IMR-90 (cell line): Measurements from ENCODE around the gene CEP170B. TPM values are rescaled to one million over a fixed set of nuclear protein-coding genes. Genes with fewer than 3 reads are reported as not detected.

Source experiments
- ATAC-seq: fragments of 200-7000 bp; cut with Tn5 transposase; 2 replicates; pipeline ENCODE4 v1.9.1; 2020; ENCODE audit warnings: low read depth, mild to moderate bottlenecking, moderate library complexity
- BruUV-seq: library from RNA; stranded (reverse); fragments of 400-500 nt; replicated peaks from 2 replicates; lab custom pipeline; 2021; lab: Mats Ljungman, UMichigan
- CTCF ChIA-PET: fragments of 300-600 bp; formaldehyde crosslinking; extraction: SDS; loops from one replicate; lab custom pipeline; 2021; ENCODE audit warnings: antibody characterized with exemption; lab: Yijun Ruan, JAX
- POLR2A ChIA-PET: fragments of 300-600 bp; sonication (Branson Sonifier 250); formaldehyde crosslinking; loops from one replicate; lab custom pipeline; 2022; ENCODE audit warnings: antibody characterized with exemption; ENCODE audit not compliant: unreplicated experiment; lab: Charles Lee
- DNase-seq: peaks from one replicate; pipeline ENCODE4 v3.0.0; 2013
- H2AFZ ChIP-seq: replicated peaks from 2 replicates; pipeline ENCODE3; 2013; ENCODE audit warnings: low read length, mild to moderate bottlenecking; ENCODE audit not compliant: poor library complexity
- H2AK5ac ChIP-seq: 2 replicates; pipeline ENCODE4 v1.6.1; 2013; ENCODE audit warnings: low read depth, low read length, inconsistent platforms
- H2AK9ac ChIP-seq: replicated peaks from 2 replicates; pipeline ENCODE3; 2013; ENCODE audit warnings: mild to moderate bottlenecking, low read depth, low read length, moderate library complexity; ENCODE audit not compliant: poor library complexity
- H2BK120ac ChIP-seq: 2 replicates; pipeline ENCODE4 v1.6.1; 2013; ENCODE audit warnings: low read depth, low read length, inconsistent platforms
- H2BK15ac ChIP-seq: 3 replicates; pipeline ENCODE4 v1.6.1; 2013; ENCODE audit warnings: low read depth, low read length, inconsistent platforms
- H2BK20ac ChIP-seq: 2 replicates; pipeline ENCODE4 v1.6.1; 2013; ENCODE audit warnings: low read depth, mild to moderate bottlenecking, inconsistent platforms, low read length, moderate library complexity
- H2BK5ac ChIP-seq: 2 replicates; pipeline ENCODE4 v1.6.1; 2013; ENCODE audit warnings: mild to moderate bottlenecking, low read depth, low read length, inconsistent platforms; ENCODE audit not compliant: poor library complexity, severe bottlenecking
- H3K14ac ChIP-seq: replicated peaks from 2 replicates; pipeline ENCODE4 v1.6.1; 2013; ENCODE audit warnings: low read depth, low read length, inconsistent platforms
- H3K18ac ChIP-seq: 2 replicates; pipeline ENCODE4 v1.6.1; 2013; ENCODE audit warnings: low read depth, low read length, control low read depth
- H3K23ac ChIP-seq: 2 replicates; pipeline ENCODE4 v1.6.1; 2013; ENCODE audit warnings: low read depth, low read length, inconsistent platforms
- H3K27ac ChIP-seq: 2 replicates; pipeline ENCODE4 v1.5.1; 2013; ENCODE audit warnings: mild to moderate bottlenecking, control low read depth, low read length; ENCODE audit not compliant: insufficient read depth
- H3K27me3 ChIP-seq: 2 replicates; pipeline ENCODE4 v1.6.1; 2013; ENCODE audit warnings: low read length; ENCODE audit not compliant: control insufficient read depth, insufficient read depth
- H3K36me3 ChIP-seq: 2 replicates; pipeline ENCODE4 v1.6.1; 2013; ENCODE audit warnings: low read length, mixed read lengths; ENCODE audit not compliant: control insufficient read depth, insufficient read depth
- H3K4ac ChIP-seq: 2 replicates; pipeline ENCODE4 v1.6.1; 2013; ENCODE audit warnings: low read depth, low read length, inconsistent platforms
- H3K4me1 ChIP-seq: 2 replicates; pipeline ENCODE4 v1.6.1; 2013; ENCODE audit warnings: low read length, mixed read lengths; ENCODE audit not compliant: control insufficient read depth, insufficient read depth
- H3K4me2 ChIP-seq: 2 replicates; pipeline ENCODE4 v1.6.1; 2013; ENCODE audit warnings: low read depth, mild to moderate bottlenecking, control low read depth, low read length, moderate library complexity
- H3K4me3 ChIP-seq: 2 replicates; pipeline ENCODE4 v1.5.1; 2013; ENCODE audit warnings: low read depth, mild to moderate bottlenecking, control low read depth, low read length, moderate library complexity; ENCODE audit not compliant: insufficient read depth
- H3K56ac ChIP-seq: 2 replicates; pipeline ENCODE4 v1.6.1; 2013; ENCODE audit warnings: low read length, inconsistent platforms; ENCODE audit not compliant: insufficient read depth; ENCODE audit errors: extremely low read depth
- H3K79me1 ChIP-seq, 2 experiments: 2 replicates each; pipeline ENCODE4 v1.6.1; 2013; ENCODE audit warnings: low read length in 2 of 2, inconsistent platforms in 1 of 2, low read depth in 1 of 2
- H3K9ac ChIP-seq: 2 replicates; pipeline ENCODE4 v1.6.1; 2013; ENCODE audit warnings: low read depth, low read length, control low read depth
- H3K9me1 ChIP-seq: 2 replicates; pipeline ENCODE4 v1.6.1; 2013; ENCODE audit warnings: low read length, inconsistent platforms; ENCODE audit not compliant: insufficient read depth
- H3K9me3 ChIP-seq: 2 replicates; pipeline ENCODE4 v1.6.1; 2013; ENCODE audit warnings: low read length; ENCODE audit not compliant: control insufficient read depth, insufficient read depth
- H4K20me1 ChIP-seq: 2 replicates; pipeline ENCODE4 v1.6.1; 2013; ENCODE audit warnings: low read length, inconsistent platforms; ENCODE audit not compliant: insufficient read depth
- H4K5ac ChIP-seq: 2 replicates; pipeline ENCODE4 v1.6.1; 2013; ENCODE audit warnings: mild to moderate bottlenecking, low read depth, low read length, control low read depth
- H4K8ac ChIP-seq, 2 experiments: 2 replicates each; pipeline ENCODE4 v1.6.1; 2013; ENCODE audit warnings: low read depth in 2 of 2, low read length in 2 of 2, control low read depth in 1 of 2, inconsistent platforms in 1 of 2
- H4K91ac ChIP-seq: 2 replicates; pipeline ENCODE4 v1.6.1; 2013; ENCODE audit warnings: low read depth, low read length, inconsistent platforms; ENCODE audit not compliant: insufficient read depth
- BHLHE40 ChIP-seq: fragments of 150-350 bp; IDR thresholded peaks from 2 replicates; pipeline ENCODE4 v1.6.1; 2016; ENCODE audit warnings: mild to moderate bottlenecking, low read depth, low read length
- CHD1 ChIP-seq: IDR thresholded peaks from 2 replicates; pipeline ENCODE4 v1.6.1; 2012; ENCODE audit warnings: low read depth, low read length, improper control_type of control experiment
- FOS ChIP-seq: fragments of 150-350 bp; IDR thresholded peaks from 2 replicates; pipeline ENCODE4 v1.6.1; 2016; ENCODE audit warnings: low read depth, low read length
- MAZ ChIP-seq: IDR thresholded peaks from 2 replicates; pipeline ENCODE4 v1.6.1; 2012; ENCODE audit warnings: low read depth, mild to moderate bottlenecking, low read length, improper control_type of control experiment, moderate library complexity, borderline replicate concordance
- MXI1 ChIP-seq: IDR thresholded peaks from 2 replicates; pipeline ENCODE4 v1.6.1; 2012; ENCODE audit warnings: low read depth, mild to moderate bottlenecking, low read length, moderate library complexity, borderline replicate concordance
- NFE2L2 ChIP-seq: fragments of 150-350 bp; IDR thresholded peaks from 2 replicates; pipeline ENCODE4 v1.6.1; 2016; ENCODE audit warnings: low read depth, mild to moderate bottlenecking, low read length
- RCOR1 ChIP-seq: IDR thresholded peaks from 2 replicates; pipeline ENCODE4 v1.6.1; 2012; ENCODE audit warnings: mild to moderate bottlenecking, low read length, improper control_type of control experiment; ENCODE audit not compliant: insufficient replicate concordance
- RFX5 ChIP-seq: IDR thresholded peaks from 2 replicates; pipeline ENCODE4 v1.8.0; 2012; ENCODE audit warnings: low read depth, mild to moderate bottlenecking, low read length, moderate library complexity
- WGBS, 2 experiments: methylation state at CpG; one replicate each; pipeline versions ENCODE4 v1.1.5 to v1.1.7; 2013; ENCODE audit warnings: missing lambda C conversion rate in 2 of 2; ENCODE audit not compliant: insufficient read length in 1 of 2; ENCODE audit errors: extremely low coverage in 2 of 2; 5-methylcytosine and 5-hydroxymethylcytosine counted together
- dilution Hi-C: fragments of 300-500 bp; cut with HindIII; formaldehyde crosslinking; loops from one replicate; pipeline ENCODE4 v1.14.3; 2018; ENCODE audit warnings: low sequenced_read_pairs; ENCODE audit not compliant: unreplicated experiment
- in situ Hi-C: fragments of 300-500 bp; cut with MboI; formaldehyde crosslinking; loops from 3 replicates; pipeline ENCODE4 v1.14.3; 2019; ENCODE audit warnings: low sequenced_read_pairs, inconsistent platforms, mixed read lengths
- intact Hi-C: fragments of 100-400 bp; cut with micrococcal nuclease; formaldehyde crosslinking; loops from 2 replicates; pipeline ENCODE4 v1.10.0; 2022
- polyA plus RNA-seq, 3 experiments: library from polyadenylated mRNA; depleted of rRNA; stranded (reverse); fragments of >200 nt; gene quantifications; 2 replicates each; pipeline ENCODE4 v1.2.3, GENCODE V29; 2012; ENCODE audit warnings: low replicate concordance in 1 of 3
- total RNA-seq: library from RNA; depleted of rRNA; stranded (reverse); fragments of >200 nt; gene quantifications from 2 replicates; pipeline ENCODE4 v1.2.3, GENCODE V29; 2012
- TF ChIP-seq, protein P1 (sequence below): fragments of 150-350 bp; IDR thresholded peaks from 2 replicates; pipeline ENCODE4 v1.6.1; 2016; ENCODE audit warnings: low read depth, mild to moderate bottlenecking, low read length, moderate library complexity, borderline replicate concordance

The CEP170B gene
- total and polyA plus RNA-seq, 2 of the 4 experiments (the other 2 are of a cell fraction), result 3.6 to 13.1 TPM

GRCh38 chr14:104879201-104879982 lies 14.3 kb downstream of the CEP170B start:
- Histone ChIP-seq H3K27me3 (no peaks in the 10 kb centered on the region), H3K4ac (no peak overlapping the region), H3K23ac (no peak overlapping the region), H4K20me1 (peaks cover 18% of the 10 kb centered on the region), H2AK5ac (no peak overlapping the region), H3K4me2 (no peak overlapping the region), H3K79me1 (peaks cover 6 to 22% of the 10 kb centered on the region in 2 experiments; a peak in 2 of 4 replicates), H4K8ac (no peak overlapping the region), H4K91ac (no peak overlapping the region), H3K9me1 (no peaks in the 10 kb centered on the region), H3K9ac (no peak overlapping the region), H2BK20ac (no peak overlapping the region), H2BK120ac (no peak overlapping the region), H2BK15ac (no peak overlapping the region), H3K18ac (no peak overlapping the region), H3K36me3 (peaks cover 31% of the 10 kb centered on the region), H2AK9ac (no peak overlapping the region), H3K14ac (no peak overlapping the region), H2AFZ (no peak overlapping the region), H3K9me3 (no peaks in the 10 kb centered on the region; the same call in 1 of the 2 replicates), H3K4me3 (no peak overlapping the region), H4K5ac (no peak overlapping the region), H3K4me1 (no peaks in the 10 kb centered on the region), H3K56ac (no peak overlapping the region), H2BK5ac (no peak overlapping the region), H3K27ac (no peak overlapping the region)
- TF ChIP-seq MAZ (no peak), MXI1 (no peak), CHD1 (no peak), RCOR1 (no peak), RFX5 (no peak), NFE2L2 (no peak), BHLHE40 (no peak), FOS (no peak)
- TF ChIP-seq, protein P1, sequence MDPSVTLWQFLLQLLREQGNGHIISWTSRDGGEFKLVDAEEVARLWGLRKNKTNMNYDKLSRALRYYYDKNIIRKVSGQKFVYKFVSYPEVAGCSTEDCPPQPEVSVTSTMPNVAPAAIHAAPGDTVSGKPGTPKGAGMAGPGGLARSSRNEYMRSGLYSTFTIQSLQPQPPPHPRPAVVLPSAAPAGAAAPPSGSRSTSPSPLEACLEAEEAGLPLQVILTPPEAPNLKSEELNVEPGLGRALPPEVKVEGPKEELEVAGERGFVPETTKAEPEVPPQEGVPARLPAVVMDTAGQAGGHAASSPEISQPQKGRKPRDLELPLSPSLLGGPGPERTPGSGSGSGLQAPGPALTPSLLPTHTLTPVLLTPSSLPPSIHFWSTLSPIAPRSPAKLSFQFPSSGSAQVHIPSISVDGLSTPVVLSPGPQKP, result no peak
- ATAC-seq (no peak), DNase-seq (no peak)
- BruUV-seq, result no TSS peak
- CTCF ChIA-PET, result no interaction called here
- POLR2A ChIA-PET, result no interaction called here
- dilution Hi-C loops (no loop called here), intact Hi-C loops (no loop called here), in situ Hi-C loops (no loop called here)
- 94% methylated on average over 11 of the region's 29 CpGs; no CpG with 5 or more reads in 1 of the 2 experiments for WGBS, 2 experiments
